PFSK-1 (cell line): ENCODE data around the gene TATDN3.

ENCODE experiments used
- FOXP2 ChIP-seq: optimal IDR thresholded peaks from 2 replicates; pipeline ENCODE3; 2011; ENCODE audit warnings: borderline replicate concordance, control low read depth, inconsistent platforms; ENCODE audit not compliant: insufficient read depth; ENCODE audit errors: extremely low read length, extremely low read depth
- POLR2AphosphoS5 ChIP-seq: IDR thresholded peaks from 2 replicates; pipeline ENCODE4 v1.6.1; 2012; ENCODE audit warnings: low read depth, mild to moderate bottlenecking, control low read depth, low read length, moderate library complexity
- SIN3A ChIP-seq: IDR thresholded peaks from 2 replicates; pipeline ENCODE4 v1.6.1; 2012; ENCODE audit warnings: mild to moderate bottlenecking, low read length, moderate library complexity, borderline replicate concordance; ENCODE audit not compliant: insufficient read depth
- TAF1 ChIP-seq: IDR thresholded peaks from 2 replicates; pipeline ENCODE4 v1.6.1; 2012; ENCODE audit warnings: low read length, control low read depth, borderline replicate concordance; ENCODE audit not compliant: insufficient read depth
- TF ChIP-seq, protein P1 (sequence below), 2 experiments: IDR thresholded peaks; 2 replicates each; pipeline versions ENCODE4 v1.6.1 to v1.8.0; 2011 to 2012; ENCODE audit warnings: low read depth in 2 of 2, low read length in 2 of 2, control low read depth in 1 of 2, inconsistent platforms in 1 of 2, mild to moderate bottlenecking in 1 of 2, moderate library complexity in 1 of 2; ENCODE audit not compliant: insufficient read depth in 1 of 2

DNA sequence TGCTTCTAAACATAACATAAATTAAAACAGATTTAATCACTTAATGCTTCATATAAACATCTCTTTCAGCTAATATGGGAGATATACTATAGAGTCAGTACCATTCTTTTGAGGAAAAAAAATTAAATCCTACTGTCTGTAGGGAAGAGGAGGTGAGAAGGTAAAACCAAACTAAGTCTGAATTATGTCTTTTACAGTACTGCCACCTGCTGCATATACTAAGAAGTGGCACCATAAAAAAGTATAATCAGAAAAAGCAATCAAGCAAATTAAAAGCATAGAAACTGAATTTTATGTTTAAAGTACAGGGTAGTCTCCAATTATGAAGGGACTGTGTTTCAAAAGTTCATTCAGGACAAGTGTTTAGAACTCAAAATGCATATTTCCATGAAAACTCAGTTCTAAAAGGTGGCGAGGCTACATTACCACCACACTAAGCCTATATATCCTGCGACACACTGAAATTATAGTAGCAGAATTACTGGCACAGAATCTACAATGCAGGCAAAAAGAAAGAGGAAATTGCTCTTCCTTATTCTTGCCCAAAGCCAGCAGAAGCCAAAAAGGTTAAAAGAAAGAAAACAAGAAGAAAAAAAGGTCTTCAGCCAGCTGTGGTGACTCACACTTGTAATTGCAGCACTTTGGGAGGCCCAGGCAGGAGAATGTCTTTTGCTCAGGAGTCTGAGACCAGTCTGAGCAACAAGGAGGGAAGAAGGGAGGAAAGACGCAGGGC is 9.1 kb upstream of the TATDN3 start:
- TF ChIP-seq POLR2AphosphoS5, result no peak
- TF ChIP-seq TAF1, result no peak
- no peak for TF ChIP-seq SIN3A
- TF ChIP-seq, protein P1, sequence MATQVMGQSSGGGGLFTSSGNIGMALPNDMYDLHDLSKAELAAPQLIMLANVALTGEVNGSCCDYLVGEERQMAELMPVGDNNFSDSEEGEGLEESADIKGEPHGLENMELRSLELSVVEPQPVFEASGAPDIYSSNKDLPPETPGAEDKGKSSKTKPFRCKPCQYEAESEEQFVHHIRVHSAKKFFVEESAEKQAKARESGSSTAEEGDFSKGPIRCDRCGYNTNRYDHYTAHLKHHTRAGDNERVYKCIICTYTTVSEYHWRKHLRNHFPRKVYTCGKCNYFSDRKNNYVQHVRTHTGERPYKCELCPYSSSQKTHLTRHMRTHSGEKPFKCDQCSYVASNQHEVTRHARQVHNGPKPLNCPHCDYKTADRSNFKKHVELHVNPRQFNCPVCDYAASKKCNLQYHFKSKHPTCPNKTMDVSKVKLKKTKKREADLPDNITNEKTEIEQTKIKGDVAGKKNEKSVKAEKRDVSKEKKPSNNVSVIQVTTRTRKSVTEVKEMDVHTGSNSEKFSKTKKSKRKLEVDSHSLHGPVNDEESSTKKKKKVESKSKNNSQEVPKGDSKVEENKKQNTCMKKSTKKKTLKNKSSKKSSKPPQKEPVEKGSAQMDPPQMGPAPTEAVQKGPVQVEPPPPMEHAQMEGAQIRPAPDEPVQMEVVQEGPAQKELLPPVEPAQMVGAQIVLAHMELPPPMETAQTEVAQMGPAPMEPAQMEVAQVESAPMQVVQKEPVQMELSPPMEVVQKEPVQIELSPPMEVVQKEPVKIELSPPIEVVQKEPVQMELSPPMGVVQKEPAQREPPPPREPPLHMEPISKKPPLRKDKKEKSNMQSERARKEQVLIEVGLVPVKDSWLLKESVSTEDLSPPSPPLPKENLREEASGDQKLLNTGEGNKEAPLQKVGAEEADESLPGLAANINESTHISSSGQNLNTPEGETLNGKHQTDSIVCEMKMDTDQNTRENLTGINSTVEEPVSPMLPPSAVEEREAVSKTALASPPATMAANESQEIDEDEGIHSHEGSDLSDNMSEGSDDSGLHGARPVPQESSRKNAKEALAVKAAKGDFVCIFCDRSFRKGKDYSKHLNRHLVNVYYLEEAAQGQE (IDR thresholded peaks at IDR 0.05; ENCODE audit: insufficient read depth in 1 of 2, low read depth in 2 of 2, low read length in 2 of 2), result no peak
- TF ChIP-seq FOXP2, result no peak
